Islet of Langerhans (tissue), 1 donor: Measurements from ENCODE around the gene C1orf159.
"Not testable (repeated sequence)": the region's sequence is repeated elsewhere in the genome, so short reads cannot be mapped to it uniquely, and the experiment has no call there.

Experiments used
- FAIRE-seq: peaks from one replicate; lab custom pipeline; 2011; peaks lifted over from hg19 to GRCh38; lab: Jason Lieb, UNC

Gene C1orf159

GRCh38 chr1:1115786-1116700 lies at the start of gene C1orf159:
Gene C1orf159, minus strand, starts transcription at chr1:1116089. Its CDS starts 24,546 bp downstream, at chr1:1091543.
- peak; percentile 9 for FAIRE-seq

GRCh38 chr1:1165485-1165884 lies 49.6 kb upstream of the C1orf159 start:
- FAIRE-seq, result no peak

- FAIRE-seq, result no peak
These were observed 49.0 kb upstream of the C1orf159 start for GRCh38 chr1:1164701-1165451.

GRCh38 chr1:1164361-1164700 lies 48.4 kb upstream of the C1orf159 start:
- FAIRE-seq, result no peak

GRCh38 chr1:1163538-1164070 lies 47.7 kb upstream of the C1orf159 start:
- no peak for FAIRE-seq

GRCh38 chr1:1162597-1163537 lies 47.0 kb upstream of the C1orf159 start:
- FAIRE-seq, result no peak

- no peak for FAIRE-seq
These were observed 45.8 kb upstream of the C1orf159 start for GRCh38 chr1:1161683-1162079.

GRCh38 chr1:1161078-1161682 lies 45.3 kb upstream of the C1orf159 start:
- no peak for FAIRE-seq

- FAIRE-seq, result no peak
These were observed 44.5 kb upstream of the C1orf159 start for GRCh38 chr1:1160281-1160930.

- FAIRE-seq, result no peak
These were observed 42.2 kb upstream of the C1orf159 start for GRCh38 chr1:1157914-1158710.

- no peak for FAIRE-seq
These were observed 41.6 kb upstream of the C1orf159 start for GRCh38 chr1:1157426-1157913.

- FAIRE-seq, result no peak
These were observed 41.1 kb upstream of the C1orf159 start for GRCh38 chr1:1157033-1157365.

- FAIRE-seq, result no peak
These were observed 40.5 kb upstream of the C1orf159 start for GRCh38 chr1:1156140-1157032.

- FAIRE-seq, result no peak
These were observed 39.4 kb upstream of the C1orf159 start for GRCh38 chr1:1155258-1155657.

GRCh38 chr1:1153874-1154273 lies 38.0 kb upstream of the C1orf159 start:
- FAIRE-seq, result no peak

GRCh38 chr1:1153215-1153614 lies 37.3 kb upstream of the C1orf159 start:
- FAIRE-seq, result not testable (repeated sequence)

- not testable (repeated sequence) for FAIRE-seq
These were observed 36.5 kb upstream of the C1orf159 start for GRCh38 chr1:1152431-1152830.

GRCh38 chr1:1151306-1151705 lies 35.4 kb upstream of the C1orf159 start:
- no peak for FAIRE-seq

- no peak for FAIRE-seq
These were observed 34.2 kb upstream of the C1orf159 start for GRCh38 chr1:1150100-1150499.
